Medulla oblongata (tissue), 1 donor: ENCODE data around the gene COL8A2.

Source experiments
- DNase-seq: peaks from one replicate; pipeline ENCODE4 v3.0.0-alpha.2; 2015; ENCODE audit errors: extremely low spot score

The COL8A2 gene

GRCh38 chr1:36067871-36068270 is 57.2 kb downstream of the COL8A2 start:
- DNase-seq, result peak; percentile 74

- DNase-seq, result no peak
Measured at GRCh38 chr1:36062315-36062714, 62.7 kb downstream of the COL8A2 start.

GRCh38 chr1:36055706-36056105 is 69.3 kb downstream of the COL8A2 start:
- no peak for DNase-seq

GRCh38 chr1:36053978-36054377 is 71.0 kb downstream of the COL8A2 start:
- no peak for DNase-seq

GRCh38 chr1:36051821-36052220 is 73.2 kb downstream of the COL8A2 start:
- no peak for DNase-seq
